ENCODE data around the gene LONRF2.

- TF ChIP-seq CTCF (conservative IDR thresholded peaks at IDR 0.05 in 1 of 2, IDR thresholded peaks at IDR 0.05 in 1 of 2; ENCODE audit: low read depth in 1 of 2, low read length in 2 of 2) (peak; percentile 43 to 46), EZH2 (IDR thresholded peaks at IDR 0.05; ENCODE audit: low read length, missing control alignments) (no peak)
These were observed 75.8 kb downstream of the LONRF2 start for GRCh38 chr2:100246163-100247145.

Measured in fibroblast of lung (primary cell).